ENCODE data around the gene TSHZ2.

DNA sequence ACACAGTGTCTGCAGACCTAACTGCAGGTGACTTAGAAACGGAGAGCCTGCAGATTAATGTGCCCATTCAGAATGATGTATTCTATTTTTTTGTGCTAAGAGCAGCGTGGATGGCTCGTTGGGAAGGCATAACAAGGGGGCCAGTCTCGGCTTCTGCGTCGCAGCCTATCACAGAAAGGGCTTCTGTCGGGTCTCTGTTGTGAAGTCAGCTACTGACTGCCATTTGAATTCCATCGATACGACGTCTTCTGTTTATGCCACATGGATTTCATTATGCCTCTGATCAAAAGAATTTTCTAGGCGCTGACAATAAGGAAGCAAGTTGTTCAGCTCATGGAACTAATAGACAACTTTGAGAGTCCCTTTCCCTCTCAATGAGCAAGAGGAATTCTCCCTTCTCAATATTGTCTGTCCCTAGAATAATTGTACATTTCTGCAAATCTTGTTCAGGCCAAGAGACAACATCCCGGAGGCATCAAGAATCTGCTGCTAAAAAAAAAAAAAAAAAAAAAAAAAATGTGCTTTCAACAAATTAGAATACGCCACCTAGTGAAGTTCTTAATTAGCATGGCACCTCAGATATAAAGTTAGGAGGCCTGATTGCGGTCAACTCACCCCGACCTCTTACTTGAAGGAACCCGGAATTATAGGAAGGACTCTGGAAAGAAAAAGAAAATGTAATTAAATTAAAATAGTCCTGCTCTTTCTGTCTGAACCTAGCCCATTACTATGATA, 223.9 kb downstream of the TSHZ2 start:
- TF ChIP-seq, protein P1, sequence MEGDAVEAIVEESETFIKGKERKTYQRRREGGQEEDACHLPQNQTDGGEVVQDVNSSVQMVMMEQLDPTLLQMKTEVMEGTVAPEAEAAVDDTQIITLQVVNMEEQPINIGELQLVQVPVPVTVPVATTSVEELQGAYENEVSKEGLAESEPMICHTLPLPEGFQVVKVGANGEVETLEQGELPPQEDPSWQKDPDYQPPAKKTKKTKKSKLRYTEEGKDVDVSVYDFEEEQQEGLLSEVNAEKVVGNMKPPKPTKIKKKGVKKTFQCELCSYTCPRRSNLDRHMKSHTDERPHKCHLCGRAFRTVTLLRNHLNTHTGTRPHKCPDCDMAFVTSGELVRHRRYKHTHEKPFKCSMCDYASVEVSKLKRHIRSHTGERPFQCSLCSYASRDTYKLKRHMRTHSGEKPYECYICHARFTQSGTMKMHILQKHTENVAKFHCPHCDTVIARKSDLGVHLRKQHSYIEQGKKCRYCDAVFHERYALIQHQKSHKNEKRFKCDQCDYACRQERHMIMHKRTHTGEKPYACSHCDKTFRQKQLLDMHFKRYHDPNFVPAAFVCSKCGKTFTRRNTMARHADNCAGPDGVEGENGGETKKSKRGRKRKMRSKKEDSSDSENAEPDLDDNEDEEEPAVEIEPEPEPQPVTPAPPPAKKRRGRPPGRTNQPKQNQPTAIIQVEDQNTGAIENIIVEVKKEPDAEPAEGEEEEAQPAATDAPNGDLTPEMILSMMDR (conservative IDR thresholded peaks at IDR 0.05 in 1 of 2, IDR thresholded peaks at IDR 0.05 in 1 of 2; ENCODE audit: extremely low read depth in 1 of 2, insufficient read depth in 1 of 2, low read depth in 1 of 2, low read length in 2 of 2), result peak; percentile 19 to 47
- TF ChIP-seq EZH2 (IDR thresholded peaks at IDR 0.05; ENCODE audit: borderline replicate concordance, low read length), result no peak
